Cortex of kidney (tissue), 1 donor: ENCODE measurements around the gene AHDC1.
A peak's percentile ranks its signal among the peaks of the same experiment; 100 is the strongest.

Source experiments
- DNase-seq: peaks from one replicate; lab custom pipeline; 2025; lab: John Stamatoyannopoulos, UW

The AHDC1 gene

DNA sequence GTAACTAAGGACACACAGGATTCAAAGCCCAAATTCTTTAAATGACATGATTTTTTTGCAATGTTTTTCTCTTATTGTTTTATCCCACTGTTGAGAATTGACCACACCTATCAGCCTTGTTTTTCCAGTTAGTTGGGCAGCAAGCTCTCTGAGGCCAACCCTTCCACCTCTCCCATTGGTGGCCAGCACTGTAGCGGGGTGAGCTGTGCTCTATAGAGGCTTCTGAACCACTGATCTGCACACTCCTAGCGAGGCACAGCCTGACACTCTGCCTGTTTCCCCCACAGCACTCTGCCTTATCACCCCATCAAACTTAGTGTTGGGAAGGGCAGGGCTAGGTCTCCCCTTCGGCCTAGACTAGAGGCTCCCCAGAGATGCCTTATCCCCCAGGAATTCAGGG, 19.5 kb downstream of the AHDC1 start:
- DNase-seq, result no peak

DNA sequence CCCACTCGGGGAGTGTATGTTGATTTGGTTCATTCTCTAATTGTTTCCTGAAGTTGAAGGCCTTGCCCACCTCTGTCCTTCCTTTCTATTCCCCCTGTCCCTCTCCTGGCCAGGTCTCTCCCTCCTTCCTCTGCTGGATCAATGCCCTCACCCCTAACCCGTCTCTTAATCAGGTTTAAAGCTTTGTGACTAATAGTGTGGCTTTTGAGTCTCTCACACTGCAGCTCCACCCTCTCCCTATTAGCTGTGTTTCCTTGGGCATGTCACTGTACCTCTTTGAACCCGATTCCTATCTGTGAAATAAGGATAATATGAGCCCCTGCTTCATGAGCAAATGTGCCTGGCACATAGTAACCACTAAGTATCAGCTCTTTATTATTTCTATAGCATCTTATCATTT, 20.5 kb downstream of the AHDC1 start:
- DNase-seq, result no peak

DNA sequence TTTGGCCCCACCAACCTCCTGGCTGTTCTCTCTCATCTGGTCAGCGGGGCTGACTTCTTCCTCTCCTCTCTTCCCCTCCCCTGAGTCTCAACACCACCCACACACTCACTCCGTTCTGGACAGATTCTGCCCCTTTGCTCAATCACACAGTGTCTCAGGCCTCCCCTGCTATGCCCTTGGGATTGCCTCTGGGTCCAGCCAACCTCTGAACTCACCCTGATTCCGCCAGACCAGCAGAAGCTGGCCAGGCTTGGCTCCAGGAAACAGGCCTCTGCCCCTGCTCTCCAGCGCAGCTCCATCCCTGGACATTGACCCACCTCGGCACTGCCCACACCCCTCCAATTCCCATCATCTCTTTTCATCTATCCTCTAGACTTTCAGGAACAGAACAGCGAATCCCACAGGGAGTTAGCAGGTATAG, 22.1 kb downstream of the AHDC1 start:
- no peak for DNase-seq

DNA sequence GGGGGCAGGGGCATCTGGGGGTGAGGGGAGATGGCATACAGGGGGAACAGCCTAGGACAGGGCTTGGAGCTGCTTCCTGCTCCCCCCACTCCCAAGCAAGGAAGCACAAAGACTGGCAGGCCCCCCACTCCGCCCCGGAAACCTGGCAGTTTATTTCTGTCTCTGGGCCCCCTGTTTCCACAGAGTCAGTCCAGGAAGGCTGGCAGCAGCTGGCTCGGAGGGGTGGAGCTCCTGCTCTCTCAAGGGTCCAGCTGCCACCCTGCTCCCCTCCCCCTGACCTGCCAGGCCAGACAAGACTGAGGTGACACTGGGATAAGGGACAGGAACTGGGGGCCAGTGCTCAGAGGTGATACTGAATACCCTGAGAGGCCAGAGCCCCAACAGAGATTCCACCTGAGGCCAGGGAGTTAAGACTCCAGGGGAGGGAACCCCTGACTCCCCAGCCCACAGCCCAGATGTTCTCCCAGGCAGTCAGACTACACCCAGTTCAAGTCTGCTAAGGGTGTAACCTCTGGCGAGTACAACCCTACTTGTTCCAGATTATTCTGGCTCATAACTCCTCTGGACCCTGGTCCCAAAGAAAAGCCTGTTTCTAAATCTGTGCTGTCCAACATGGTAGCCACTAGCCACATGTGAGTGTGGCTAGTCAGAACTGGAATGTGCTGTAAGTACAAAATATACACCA, 26.3 kb downstream of the AHDC1 start:
- no peak for DNase-seq

DNA sequence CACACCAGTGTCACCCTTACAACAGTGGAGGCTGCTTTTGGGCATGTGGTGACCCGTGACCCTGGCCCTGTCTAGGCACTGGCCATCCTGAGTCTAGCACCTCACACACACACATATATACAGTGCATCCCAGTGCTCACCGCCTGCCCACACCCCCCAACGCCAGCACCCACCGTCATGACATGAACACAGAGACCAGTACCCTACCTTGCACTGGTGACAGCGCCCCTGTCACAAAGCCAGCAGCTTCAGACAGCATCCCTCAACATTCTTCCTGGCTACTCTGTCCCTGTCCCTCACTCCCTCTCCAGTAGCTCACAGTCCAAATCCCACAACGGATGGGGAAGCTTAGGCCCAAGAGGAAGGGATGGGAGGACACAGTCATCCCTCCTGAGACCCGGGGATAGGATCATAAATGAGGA, 27.1 kb downstream of the AHDC1 start:
- DNase-seq, result no peak

DNA sequence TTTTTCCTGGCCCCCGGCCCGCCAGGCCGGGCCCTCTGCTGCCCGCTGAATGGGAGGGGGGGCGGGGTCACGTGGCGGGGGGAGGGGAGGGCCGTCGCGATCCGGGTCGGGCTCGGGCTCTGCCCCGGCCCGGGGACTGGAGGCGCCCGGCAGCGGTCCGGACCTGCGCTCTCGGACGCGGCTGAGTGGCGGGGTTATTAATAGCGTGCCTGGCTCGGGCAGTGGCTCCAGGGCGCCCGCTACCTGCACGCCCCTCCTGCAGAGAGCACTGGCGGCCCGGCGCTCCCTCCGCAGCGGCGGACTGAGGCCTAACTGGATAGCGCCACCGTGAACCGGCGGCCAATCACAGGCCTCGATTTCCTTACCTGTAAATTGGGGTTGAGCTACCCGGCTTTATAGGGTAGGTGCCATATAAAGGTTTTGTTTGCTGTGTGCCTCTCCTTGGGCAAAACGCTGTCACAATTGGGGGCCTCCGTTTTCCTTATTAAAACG, 28.1 kb downstream of the AHDC1 start:
- DNase-seq, result no peak

DNA sequence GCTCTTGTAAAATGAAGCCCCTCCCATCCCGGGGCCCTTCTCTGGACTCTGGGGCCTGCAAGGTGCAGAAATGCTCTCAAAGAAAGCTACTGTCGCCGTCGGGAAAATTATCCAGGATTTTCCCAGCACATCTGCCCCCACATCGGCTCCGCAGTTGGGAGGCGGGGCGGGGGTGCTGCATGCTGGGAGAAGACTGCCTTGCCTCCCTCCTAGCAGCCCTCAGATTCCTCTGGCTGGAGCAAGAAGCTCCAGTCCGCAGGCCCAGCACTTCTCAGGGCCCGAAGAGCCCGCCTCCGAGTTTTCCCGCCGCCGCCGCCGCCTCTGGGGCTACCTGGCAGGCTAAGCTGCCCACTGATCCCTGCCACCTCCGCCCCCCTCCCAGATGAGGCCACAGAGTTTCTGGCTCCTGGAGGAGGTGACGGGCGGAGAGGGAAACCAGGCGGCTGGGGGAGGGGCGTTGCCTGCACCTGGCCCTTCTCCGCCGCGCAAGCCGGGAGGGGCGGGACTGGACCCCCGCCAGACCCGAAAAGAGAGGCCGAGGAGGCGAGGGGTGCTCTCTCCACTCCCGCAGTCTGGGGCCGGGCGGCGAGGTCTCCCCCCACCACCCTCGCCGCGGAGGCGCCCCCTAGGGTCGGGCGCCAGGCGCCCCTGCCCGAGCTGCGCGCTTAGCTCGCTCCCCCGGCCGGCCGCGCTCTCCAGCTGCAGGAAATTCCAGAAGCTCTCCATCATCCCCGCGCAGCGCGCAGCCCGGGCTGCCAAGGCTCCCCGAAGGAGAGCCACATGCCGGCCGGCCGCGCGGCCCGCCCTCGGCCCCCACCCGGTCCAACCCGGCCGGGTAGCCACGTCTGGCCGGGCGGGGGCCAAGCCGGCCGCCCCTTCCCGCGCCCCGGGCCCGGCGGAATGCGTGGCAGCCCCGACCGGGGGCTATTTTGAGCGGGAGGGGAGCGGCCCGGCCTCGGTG, 28.8 kb downstream of the AHDC1 start:
- no peak for DNase-seq

DNA sequence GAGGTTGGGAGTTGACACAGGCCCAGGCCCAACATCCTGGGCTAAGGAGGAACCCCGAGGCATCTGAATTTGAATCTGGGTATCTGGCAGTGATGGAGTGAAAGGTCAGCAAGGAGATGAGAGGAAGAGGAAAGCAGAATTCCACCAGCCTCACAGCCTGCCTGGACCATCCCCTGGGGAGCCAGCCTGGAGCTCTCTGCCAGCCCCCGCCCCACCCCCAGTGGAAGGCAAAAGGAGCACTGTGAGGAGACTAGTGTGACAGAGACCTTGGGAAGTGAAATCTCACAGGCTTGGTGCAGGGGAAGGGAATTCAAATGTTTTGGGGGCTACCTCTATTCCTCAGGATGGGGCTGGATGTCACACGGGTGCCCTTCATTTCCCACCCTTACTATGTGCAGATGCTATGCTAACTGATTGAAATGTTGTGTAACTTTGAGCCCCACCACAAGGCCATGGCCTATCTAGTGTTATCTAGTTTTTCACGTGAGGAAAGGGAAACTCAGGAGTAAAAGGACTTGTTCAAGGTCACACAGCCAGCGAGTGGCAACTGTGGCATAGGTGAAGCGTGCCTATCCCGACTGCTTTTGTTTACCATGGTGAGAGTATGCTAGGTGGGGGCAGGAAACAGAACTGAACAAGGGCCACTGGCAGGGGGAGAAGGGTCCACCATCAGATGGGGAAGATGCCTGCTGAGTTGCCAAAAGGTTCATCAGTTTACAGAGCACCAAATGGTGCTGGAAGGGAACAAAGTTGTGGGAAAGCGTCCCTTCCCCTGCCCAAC, 29.8 kb downstream of the AHDC1 start:
- DNase-seq, result no peak

DNA sequence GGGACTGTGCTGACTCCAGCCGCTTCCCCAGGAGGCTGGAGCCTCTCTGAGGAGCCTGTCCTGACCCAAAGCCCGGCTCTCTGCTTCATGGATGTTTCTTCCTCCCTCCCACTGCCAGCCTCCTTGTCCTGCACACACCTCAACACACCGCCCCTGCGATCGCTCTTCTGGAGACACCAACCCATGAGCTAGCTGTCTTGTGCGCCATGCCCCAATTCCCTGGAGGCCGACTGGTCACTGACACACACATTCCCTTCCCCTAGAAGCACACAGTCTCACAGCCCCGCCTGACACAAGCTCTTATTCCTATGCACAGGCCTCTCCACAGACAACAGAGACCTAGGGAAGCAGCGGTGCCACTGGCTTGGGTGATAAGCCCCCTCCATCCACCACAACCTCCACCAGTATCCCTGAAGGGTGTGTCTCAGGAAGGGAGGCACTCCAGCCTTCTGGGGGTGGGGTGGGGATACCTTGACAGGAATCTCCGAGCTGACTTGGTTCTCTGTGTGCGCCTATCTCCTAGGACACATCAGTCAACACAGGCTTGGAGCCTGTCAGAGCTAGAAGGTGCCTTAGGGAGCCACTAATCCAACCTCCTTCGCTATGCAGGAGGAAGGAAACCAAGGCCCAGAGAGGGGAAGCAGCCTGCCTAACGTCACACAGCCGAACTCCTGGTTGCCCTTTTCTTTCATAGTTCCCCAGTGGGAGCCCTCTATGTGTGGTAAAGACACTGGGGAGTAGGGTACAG, 31.1 kb downstream of the AHDC1 start:
- DNase-seq, result no peak

DNA sequence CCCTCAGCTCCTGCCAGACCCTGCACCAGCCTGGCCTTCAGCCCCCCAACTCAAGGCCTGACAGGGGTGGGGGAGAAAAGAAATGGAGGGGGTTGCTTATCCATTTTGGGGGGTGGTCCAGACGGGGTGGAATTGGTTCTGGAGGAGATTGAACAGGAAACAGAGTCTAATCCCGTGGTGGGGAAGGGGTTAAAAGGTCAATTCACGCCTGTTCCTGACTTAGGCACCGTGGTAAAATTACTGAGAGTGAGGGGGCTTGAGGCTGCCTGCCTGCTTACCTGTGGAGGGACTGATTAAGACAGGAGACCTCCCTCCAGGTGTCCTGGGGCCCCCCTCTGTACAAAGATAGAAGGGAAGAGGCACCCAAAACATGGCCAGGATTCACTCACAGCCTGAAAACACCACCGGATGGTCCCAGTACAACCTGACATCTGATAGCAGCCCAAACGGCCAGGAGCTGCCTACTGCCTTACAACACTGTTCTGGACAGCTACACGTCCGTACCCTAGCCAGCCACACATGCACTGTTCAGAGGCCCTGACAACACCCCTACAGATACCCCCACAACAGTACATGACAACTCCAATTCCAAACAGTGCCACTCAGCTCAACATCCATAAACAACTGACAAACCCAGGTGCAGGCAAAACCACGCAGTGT, 31.8 kb downstream of the AHDC1 start:
- DNase-seq, result no peak

DNA sequence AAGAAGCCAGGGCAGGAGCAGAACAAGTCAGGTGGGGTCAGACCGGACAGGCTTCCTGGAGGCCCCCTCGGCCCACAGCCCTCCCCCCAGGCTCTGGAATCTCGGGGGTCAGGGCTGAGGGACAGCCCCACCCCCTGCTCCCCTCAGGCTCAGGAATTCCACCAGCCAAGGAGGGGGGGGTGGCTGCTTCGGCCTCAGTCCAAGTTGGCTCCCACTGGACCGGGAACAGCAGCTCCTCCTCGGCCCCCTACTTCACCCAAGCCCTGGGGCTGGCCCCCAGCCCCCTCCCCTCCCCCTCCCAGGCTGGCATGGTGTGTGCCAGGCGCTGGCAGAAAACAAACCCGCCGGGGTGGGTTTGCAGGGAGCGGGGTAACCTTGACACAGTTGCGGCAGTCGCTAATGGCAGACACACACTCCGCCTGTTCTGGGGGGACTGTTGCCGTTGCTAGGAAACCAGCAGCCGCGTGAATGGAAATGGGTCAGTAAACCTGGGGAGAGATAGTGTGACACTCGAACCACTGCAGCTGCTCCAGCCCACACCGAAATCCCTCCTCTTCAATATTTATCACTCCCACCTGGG, 32.4 kb downstream of the AHDC1 start:
- DNase-seq, result no peak

DNA sequence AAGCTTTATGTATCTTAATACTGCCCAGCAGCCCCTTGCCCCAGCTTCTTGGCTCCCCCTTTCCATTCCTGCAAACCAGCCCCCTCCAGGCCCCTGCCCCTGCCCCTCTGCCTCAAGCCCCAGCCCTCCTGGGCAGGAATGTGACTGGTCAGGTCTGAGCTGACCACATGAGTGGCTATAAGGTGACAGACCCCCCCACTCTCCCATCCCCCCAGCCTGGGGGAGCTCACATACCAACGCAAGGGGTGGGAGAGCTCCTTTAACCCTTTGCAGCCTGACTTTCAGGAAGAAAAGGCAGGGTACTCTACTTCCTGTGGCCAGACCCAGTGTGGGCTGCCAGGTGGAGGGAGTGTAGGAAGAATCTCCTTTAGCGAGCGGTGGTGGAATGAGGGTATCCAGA, 33.2 kb downstream of the AHDC1 start:
- DNase-seq, result no peak

DNA sequence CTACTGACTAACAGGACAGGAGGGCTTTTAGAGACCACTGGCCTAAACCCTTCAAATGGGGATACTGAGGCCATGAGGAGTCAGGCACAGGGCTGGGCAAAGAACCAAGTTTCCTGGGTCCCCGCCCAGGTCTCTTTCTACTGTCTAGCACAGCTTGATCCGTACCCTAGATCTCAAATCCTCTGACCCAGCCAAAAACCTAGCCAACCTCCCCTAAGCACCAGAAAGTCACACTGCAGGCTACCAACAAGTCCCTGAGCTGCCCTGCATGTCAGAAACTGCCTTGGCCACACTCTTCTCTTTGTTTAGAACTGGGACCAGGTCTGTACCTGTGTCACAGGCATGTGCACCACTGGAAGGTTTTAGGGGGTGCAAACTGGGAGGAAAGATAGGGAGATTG, 33.6 kb downstream of the AHDC1 start:
- DNase-seq, result no peak

DNA sequence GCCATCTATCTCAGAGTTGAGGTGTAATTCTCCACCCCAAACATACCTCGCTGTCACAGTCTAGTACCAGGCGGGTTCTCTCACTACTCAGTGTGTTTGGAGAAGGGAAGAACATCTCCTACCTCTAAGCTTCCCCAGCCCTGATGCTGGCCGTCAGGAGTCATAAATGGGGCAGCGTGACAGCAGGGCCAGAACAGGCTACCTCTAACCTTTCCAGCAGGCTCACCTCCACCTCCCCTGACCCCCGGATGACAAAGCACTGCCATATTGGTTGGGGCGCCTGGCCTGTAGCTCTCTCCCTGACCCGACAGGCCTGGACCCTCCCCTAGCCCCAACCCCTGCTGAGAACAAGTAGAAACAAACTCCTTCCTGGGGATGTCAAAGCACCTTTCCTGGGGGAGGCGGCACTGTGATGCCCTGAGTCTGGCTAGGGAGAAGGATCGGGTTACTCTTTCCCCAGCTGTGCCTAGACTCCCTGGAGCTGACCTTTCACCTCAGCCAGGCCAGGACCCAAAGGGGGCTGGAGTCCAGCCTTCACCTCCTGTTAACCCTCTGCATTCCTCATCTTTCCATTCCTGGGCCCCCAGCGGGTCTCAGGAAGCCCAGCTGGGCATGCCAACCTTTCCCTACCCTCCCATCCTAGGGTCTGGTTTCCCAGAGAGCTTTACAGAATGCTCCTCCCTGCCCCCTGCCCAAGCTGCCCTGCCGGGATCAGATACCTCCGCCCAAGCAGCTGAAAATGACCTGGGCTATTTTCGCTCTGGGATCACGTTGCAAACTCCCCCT, 34.2 kb downstream of the AHDC1 start:
- DNase-seq, result no peak

DNA sequence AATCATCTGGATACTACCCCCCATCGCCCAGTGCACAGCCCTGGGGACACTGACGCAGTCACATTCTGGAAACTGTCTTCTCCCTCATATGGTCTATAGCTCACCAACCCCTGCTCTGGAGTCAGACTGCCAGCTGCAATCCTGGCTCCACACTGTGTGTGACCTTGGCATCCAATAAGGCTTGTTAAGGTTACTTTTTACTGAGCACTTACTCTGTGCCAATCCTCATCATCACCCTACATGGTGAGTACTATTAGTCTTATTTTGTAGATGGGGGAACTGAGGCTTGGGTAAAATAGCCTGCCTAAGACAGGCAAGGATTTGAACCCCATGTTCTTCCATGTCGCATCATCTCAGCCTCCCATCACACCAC, 34.9 kb downstream of the AHDC1 start:
- DNase-seq, result no peak

DNA sequence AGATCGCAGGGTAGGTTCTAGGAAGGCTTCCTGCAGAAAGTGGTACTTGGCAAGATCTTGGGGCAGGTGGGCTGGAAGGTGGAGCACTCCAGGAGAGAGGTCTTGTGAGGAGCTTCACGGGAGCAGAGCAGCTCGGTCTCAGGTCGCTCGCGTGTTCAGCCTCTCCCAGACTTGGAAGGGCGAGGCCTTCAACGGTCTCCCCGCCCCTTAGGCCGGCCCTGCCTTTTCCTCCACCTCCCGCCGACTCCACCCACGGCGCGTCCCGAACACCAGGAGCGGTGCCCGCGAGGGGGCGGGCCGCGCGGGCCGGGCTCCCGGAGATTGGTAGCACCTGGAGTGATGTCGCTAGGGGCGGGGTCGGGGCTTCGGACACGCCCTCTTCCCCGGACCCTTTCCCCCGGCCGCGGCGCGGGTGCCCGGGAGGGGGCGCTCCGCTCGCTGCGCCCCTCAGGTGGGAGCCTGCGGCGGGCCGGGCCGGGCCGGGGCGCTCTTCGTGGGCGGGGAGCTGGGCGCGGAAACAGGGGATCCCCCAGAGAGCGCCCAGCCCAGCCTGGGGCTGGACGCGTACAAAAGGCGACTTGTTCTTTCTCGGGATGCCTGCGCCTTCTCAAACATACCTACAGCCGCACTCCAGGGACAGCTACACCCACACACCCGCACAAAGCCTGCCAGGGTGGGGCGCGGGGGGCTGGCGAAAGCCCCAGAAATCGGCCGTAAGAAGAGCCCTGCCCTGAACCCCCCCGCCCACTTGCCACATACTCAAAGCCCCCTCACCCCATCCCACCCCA, 35.5 kb downstream of the AHDC1 start:
- DNase-seq, result peak; percentile 52

DNA sequence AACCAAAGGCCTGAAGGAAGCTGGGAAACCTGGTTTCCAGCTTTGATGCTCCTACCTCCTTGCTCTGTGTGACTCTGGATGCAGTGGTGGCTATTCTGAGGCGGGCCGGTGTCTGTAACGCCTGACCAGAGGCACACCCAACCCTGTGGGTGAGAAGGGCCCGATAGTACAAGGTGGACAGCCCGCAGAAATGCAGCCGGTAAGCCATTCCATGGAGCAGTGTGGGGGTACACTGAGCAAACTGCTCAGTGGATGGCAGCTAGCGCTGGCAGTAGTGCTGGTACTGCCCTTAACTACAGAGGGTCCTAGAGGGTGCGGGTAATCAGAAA, 36.0 kb downstream of the AHDC1 start:
- no peak for DNase-seq

DNA sequence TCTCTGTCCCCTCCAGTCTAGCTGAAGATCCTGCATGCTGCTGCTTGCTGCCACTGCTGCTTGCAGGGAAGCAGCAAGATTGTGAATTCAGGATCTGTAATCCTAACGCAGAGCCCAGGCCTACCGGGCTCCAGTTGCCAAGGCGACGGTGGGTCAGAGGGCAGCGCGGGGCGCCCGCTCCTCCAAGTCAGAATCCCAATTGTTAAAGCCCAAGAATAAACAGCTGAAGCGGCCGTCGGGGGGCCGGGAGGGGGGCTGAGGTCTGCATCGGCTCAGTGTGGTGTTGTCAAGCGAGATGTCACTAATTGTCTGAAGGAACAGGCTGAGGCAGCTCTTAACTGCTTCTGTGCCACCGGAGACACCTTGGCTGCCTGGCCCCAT, 36.8 kb downstream of the AHDC1 start:
- no peak for DNase-seq

DNA sequence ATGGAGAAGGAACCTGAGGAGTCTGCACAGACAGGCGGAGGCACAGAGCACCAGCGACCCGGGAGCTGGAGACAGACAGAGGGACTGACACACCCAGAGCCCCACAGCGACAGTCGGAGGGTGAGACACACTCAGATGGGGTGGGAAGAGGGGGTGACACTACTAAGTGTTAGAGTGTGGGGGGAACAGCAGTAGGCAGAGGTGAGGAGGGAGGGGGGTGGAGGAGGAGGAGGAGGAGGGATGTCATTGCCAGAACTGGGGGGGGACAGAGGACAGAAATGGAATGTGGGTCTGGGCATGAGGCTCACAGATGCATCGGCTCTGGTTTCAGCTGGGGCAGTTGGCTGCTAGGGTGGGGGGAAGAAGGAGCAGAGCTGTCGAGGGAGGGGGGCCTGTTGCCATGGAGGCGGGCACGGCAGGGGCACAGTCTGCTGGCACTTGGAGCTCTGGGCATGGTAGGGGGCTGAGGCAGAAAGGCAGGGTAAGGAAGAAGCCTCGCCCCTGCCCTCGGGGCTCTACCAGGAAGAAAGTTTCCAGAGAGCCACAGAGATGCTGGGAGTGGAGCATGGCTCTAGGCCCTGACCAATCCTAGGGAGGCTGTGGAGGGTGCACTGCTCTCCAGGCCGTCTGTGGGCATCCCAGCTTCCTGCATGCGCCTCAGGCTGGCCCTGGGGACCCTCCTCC, 37.3 kb downstream of the AHDC1 start:
- DNase-seq, result no peak
